ENCODE results near the gene SUGP2. TPM values are rescaled to one million over a fixed set of nuclear protein-coding genes. Genes with fewer than 3 reads are reported as not detected.

SUGP2 gene
- total RNA-seq (2014; rRNA removed; shearing (Covaris generic); ENCODE audit: low replicate concordance): 57.3 and 58.7 TPM in 2 replicates

- Histone ChIP-seq H3K9me3 (peaks cover 4% of the 10 kb centered on the region), H3K4me3 (peak within 1 kb of the TSS; percentile 87), H3K27me3 (no peaks in the 10 kb centered on the region), H3K36me3 (peaks cover 76% of the 10 kb centered on the region)
- peak; percentile 96 for DNase-seq
These were observed at the start of gene SUGP2, which contains the start of gene ARMC6 for GRCh38 chr19:19033426-19034203. TSS of gene SUGP2 (minus strand) at chr19:19033517. CDS start at chr19:19031071, 2,446 bp downstream. TSS of gene ARMC6 (plus strand) at chr19:19033603. CDS start at chr19:19034210, 607 bp downstream.

GRCh38 chr19:19081642-19082151, 48.4 kb upstream of the SUGP2 start:
- no peaks in the 10 kb centered on the region for H3K9me3 ChIP-seq
- no peak for DNase-seq
- H3K36me3 ChIP-seq: no peaks in the 10 kb centered on the region
- no peaks in the 10 kb centered on the region for H3K27me3 ChIP-seq
- H3K4me3 ChIP-seq: no peak overlapping the region

GRCh38 chr19:19079571-19079970, 46.3 kb upstream of the SUGP2 start:
- Histone ChIP-seq H3K36me3 (no peaks in the 10 kb centered on the region), H3K27me3 (no peaks in the 10 kb centered on the region)
- DNase-seq: no peak

GRCh38 chr19:19078801-19079200, 45.5 kb upstream of the SUGP2 start:
- Histone ChIP-seq H3K27me3 (no peaks in the 10 kb centered on the region), H3K9me3 (no peaks in the 10 kb centered on the region), H3K4me3 (no peak overlapping the region), H3K36me3 (no peaks in the 10 kb centered on the region)
- DNase-seq: no peak

More at GRCh38 chr19:19079571-19079970, 46.3 kb upstream of the SUGP2 start:
- no peak overlapping the region for H3K4me3 ChIP-seq
- no peaks in the 10 kb centered on the region for H3K9me3 ChIP-seq

- Histone ChIP-seq H3K9me3 (no peaks in the 10 kb centered on the region), H3K4me3 (no peak overlapping the region), H3K36me3 (no peaks in the 10 kb centered on the region), H3K27me3 (no peaks in the 10 kb centered on the region)
- no peak for DNase-seq
These were observed 43.8 kb upstream of the SUGP2 start for GRCh38 chr19:19077103-19077502.

- no peak overlapping the region for H3K4me3 ChIP-seq
- no peaks in the 10 kb centered on the region for H3K9me3 ChIP-seq
- DNase-seq: no peak
- H3K36me3 ChIP-seq: no peaks in the 10 kb centered on the region
- H3K27me3 ChIP-seq: no peaks in the 10 kb centered on the region
These were observed 43.2 kb upstream of the SUGP2 start for GRCh38 chr19:19076476-19076875.

- Histone ChIP-seq H3K36me3 (no peaks in the 10 kb centered on the region), H3K4me3 (no peak overlapping the region), H3K9me3 (no peaks in the 10 kb centered on the region), H3K27me3 (no peaks in the 10 kb centered on the region)
- DNase-seq: no peak
These were observed 41.8 kb upstream of the SUGP2 start for GRCh38 chr19:19075126-19075525.

GRCh38 chr19:19074196-19074882, 41.0 kb upstream of the SUGP2 start:
- Histone ChIP-seq H3K27me3 (no peaks in the 10 kb centered on the region), H3K4me3 (no peak overlapping the region), H3K36me3 (no peaks in the 10 kb centered on the region), H3K9me3 (no peaks in the 10 kb centered on the region)
- no peak for DNase-seq

GRCh38 chr19:19071897-19072296, 38.6 kb upstream of the SUGP2 start:
- Histone ChIP-seq H3K27me3 (no peaks in the 10 kb centered on the region), H3K4me3 (no peak overlapping the region), H3K9me3 (no peaks in the 10 kb centered on the region), H3K36me3 (no peaks in the 10 kb centered on the region)
- no peak for DNase-seq

GRCh38 chr19:19068659-19069654, 35.6 kb upstream of the SUGP2 start:
- peaks cover 12% of the 10 kb centered on the region; the same call in 1 of the 2 replicates for H3K27me3 ChIP-seq
- DNase-seq: no peak

GRCh38 chr19:19067276-19068072, 34.2 kb upstream of the SUGP2 start:
- H3K4me3 ChIP-seq: no peak overlapping the region
- H3K36me3 ChIP-seq: no peaks in the 10 kb centered on the region

More at GRCh38 chr19:19068659-19069654, 35.6 kb upstream of the SUGP2 start:
- Histone ChIP-seq H3K4me3 (no peak overlapping the region), H3K36me3 (no peaks in the 10 kb centered on the region), H3K9me3 (no peaks in the 10 kb centered on the region)

GRCh38 chr19:19064811-19065745, 31.8 kb upstream of the SUGP2 start:
- DNase-seq: peak; percentile 24
- Histone ChIP-seq H3K4me3 (peak overlapping the region; percentile 57), H3K36me3 (peaks cover 18% of the 10 kb centered on the region), H3K27me3 (peaks cover 12% of the 10 kb centered on the region; the same call in 1 of the 2 replicates), H3K9me3 (no peaks in the 10 kb centered on the region)

More at GRCh38 chr19:19067276-19068072, 34.2 kb upstream of the SUGP2 start:
- no peaks in the 10 kb centered on the region for H3K9me3 ChIP-seq
- DNase-seq: peak; percentile 36
- peaks cover 12% of the 10 kb centered on the region; the same call in 1 of the 2 replicates for H3K27me3 ChIP-seq

GRCh38 chr19:19064098-19064722, 30.9 kb upstream of the SUGP2 start:
- peaks cover 25% of the 10 kb centered on the region for H3K36me3 ChIP-seq
- no peak for DNase-seq
- H3K4me3 ChIP-seq: peak overlapping the region; percentile 57
- H3K27me3 ChIP-seq: peaks cover 12% of the 10 kb centered on the region; the same call in 1 of the 2 replicates
- no peaks in the 10 kb centered on the region for H3K9me3 ChIP-seq

All from MG63 (cell line).